Thyroid gland (tissue), 4 donors: ENCODE data around the gene MAST4. TPM values are rescaled to one million over a fixed set of nuclear protein-coding genes. Genes with fewer than 3 reads are reported as not detected.

Experiments used
- DNase-seq, 2 donors: peaks; one replicate each; pipeline ENCODE4 v3.0.0-alpha.2; 2019
- H3K27ac ChIP-seq, 3 donors: fragments of 200-600 bp; sonication (generic); 1 replicate in 2 of 3; 2 replicates in 1 of 3; pipeline ENCODE4 v1.5.1; 2016 to 2019; ENCODE audit warnings: mild to moderate bottlenecking in 1 of 3, moderate library complexity in 1 of 3
- H3K27me3 ChIP-seq: fragments of 200-600 bp; sonication (generic); one replicate; pipeline ENCODE4 v1.5.1; 2019
- H3K36me3 ChIP-seq, 2 donors: fragments of 200-600 bp; sonication (generic); one replicate each; pipeline ENCODE4 v1.5.1; 2016 to 2019
- H3K4me1 ChIP-seq, 2 donors: fragments of 200-600 bp; sonication (generic); one replicate each; pipeline ENCODE4 v1.5.1; 2017 to 2019
- H3K4me3 ChIP-seq, 3 donors: fragments of 200-600 bp; sonication (generic); replicated peaks in 1 of 3; 1 replicate in 2 of 3; 2 replicates in 1 of 3; pipeline ENCODE4 v1.5.1; 2016; ENCODE audit warnings: mild to moderate bottlenecking in 1 of 3
- H3K9me3 ChIP-seq: fragments of 200-600 bp; sonication (generic); one replicate; pipeline ENCODE4 v1.5.1; 2017
- POLR2A ChIP-seq, 2 donors: fragments of 450-650 bp; IDR thresholded peaks; one replicate each; pipeline ENCODE4 v1.6.1; 2017; ENCODE audit warnings: antibody characterized with exemption in 2 of 2, mild to moderate bottlenecking in 2 of 2, moderate library complexity in 1 of 2
- WGBS, 2 donors: methylation state at CpG; one replicate each; pipeline ENCODE4 v1.1.5; 2017; 5-methylcytosine and 5-hydroxymethylcytosine counted together
- intact Hi-C: fragments of 100-400 bp; cut with DNase I; formaldehyde crosslinking; loops from one replicate; pipeline ENCODE4 v1.15.1; 2023
- total RNA-seq, 4 donors: library from RNA; depleted of rRNA; stranded (reverse); fragments of >200 nt; gene quantifications; one replicate each; pipeline ENCODE4 v1.2.3, GENCODE V29; 2016
- TF ChIP-seq, protein P1 (sequence below), 6 experiments: fragments of 200-600 bp in 3 of 6; fragments of 450-650 bp in 3 of 6; sonication (generic) in 3 of 6; IDR thresholded peaks; one replicate each; pipeline ENCODE4 v1.5.1; 2016 to 2019; ENCODE audit warnings: antibody characterized with exemption in 6 of 6, mild to moderate bottlenecking in 2 of 6, inconsistent platforms in 1 of 6, moderate library complexity in 1 of 6

MAST4 gene
- total RNA-seq, 4 donors from 2014 or later = 20.2 to 38.3 (median 24.4) TPM

DNA sequence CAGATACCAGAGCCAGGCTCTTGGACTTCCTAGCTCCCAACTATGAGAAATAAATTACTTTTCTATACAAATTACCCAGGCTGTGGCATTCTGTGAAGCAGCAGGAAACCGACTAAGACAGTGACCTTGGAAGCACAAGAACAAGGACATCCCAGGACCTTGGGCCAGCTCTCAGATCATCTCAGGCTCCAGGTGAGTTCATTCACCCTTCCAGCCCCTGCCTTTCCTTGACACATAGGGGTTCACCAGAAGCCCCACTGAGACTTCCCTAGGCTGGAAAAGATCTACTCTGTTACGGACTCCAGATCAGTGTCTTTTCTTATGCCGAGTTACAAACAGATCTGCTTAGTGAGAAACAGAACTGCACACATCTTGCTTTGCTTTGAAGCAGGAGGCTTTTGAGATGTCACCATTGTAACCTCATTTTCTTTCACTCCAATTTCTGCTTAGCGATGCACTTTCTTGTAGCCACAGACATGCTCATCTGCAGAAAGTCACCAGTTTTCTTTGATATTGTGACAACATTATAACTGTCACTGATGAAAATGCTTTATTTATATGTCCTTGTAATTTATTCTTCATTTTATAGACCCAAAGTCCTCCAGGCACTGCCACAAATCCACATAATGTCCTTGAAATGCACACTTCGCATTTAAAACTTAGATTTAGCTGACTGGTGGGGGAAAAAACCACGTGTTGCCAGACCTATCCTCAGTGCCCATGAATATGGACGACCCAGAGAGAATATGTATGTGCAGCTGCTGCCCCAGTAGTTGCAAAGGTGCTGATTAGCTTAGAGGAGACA is 592.3 kb downstream of the MAST4 start:
- no peak for TF ChIP-seq POLR2A (IDR thresholded peaks at IDR 0.05)
- TF ChIP-seq, protein P1, sequence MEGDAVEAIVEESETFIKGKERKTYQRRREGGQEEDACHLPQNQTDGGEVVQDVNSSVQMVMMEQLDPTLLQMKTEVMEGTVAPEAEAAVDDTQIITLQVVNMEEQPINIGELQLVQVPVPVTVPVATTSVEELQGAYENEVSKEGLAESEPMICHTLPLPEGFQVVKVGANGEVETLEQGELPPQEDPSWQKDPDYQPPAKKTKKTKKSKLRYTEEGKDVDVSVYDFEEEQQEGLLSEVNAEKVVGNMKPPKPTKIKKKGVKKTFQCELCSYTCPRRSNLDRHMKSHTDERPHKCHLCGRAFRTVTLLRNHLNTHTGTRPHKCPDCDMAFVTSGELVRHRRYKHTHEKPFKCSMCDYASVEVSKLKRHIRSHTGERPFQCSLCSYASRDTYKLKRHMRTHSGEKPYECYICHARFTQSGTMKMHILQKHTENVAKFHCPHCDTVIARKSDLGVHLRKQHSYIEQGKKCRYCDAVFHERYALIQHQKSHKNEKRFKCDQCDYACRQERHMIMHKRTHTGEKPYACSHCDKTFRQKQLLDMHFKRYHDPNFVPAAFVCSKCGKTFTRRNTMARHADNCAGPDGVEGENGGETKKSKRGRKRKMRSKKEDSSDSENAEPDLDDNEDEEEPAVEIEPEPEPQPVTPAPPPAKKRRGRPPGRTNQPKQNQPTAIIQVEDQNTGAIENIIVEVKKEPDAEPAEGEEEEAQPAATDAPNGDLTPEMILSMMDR (IDR thresholded peaks at IDR 0.05) = no peak
- Histone ChIP-seq H3K4me3 (no peak overlapping the region), H3K4me1 (peaks cover 7 to 9% of the 10 kb centered on the region in 2 donors), H3K27ac (no peak overlapping the region), H3K27me3 (no peaks in the 10 kb centered on the region), H3K36me3 (no peaks in the 10 kb centered on the region), H3K9me3 (no peaks in the 10 kb centered on the region)
- 91 to 92% methylated on average over 7 of the region's 7 CpGs for WGBS, 2 donors
- DNase-seq = no peak
- intact Hi-C loops = no loop called here

DNA sequence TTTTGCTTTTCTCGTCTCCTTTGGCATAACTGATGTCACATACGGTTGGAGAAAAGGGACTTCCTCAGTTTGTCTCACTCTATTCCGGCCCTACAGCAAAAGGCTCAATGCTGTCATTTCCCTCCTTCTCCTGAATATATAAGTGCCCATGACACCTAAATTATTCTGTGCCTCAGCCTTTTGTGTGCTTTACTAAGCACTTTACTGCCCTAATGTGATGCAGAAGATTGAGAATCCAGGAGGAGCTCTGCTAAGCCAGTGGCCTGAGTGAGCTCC is 592.8 kb downstream of the MAST4 start:
- no peak for DNase-seq
- WGBS, 2 donors = 91 to 92% methylated on average over 3 of the region's 3 CpGs
- Histone ChIP-seq H3K4me1 (peaks cover 9 to 15% of the 10 kb centered on the region in 2 donors), H3K27ac (no peak overlapping the region), H3K36me3 (no peaks in the 10 kb centered on the region), H3K9me3 (no peaks in the 10 kb centered on the region), H3K27me3 (no peaks in the 10 kb centered on the region), H3K4me3 (no peak overlapping the region)
- intact Hi-C loops = no loop called here
- no peak for TF ChIP-seq POLR2A (IDR thresholded peaks at IDR 0.05)
- TF ChIP-seq, protein P1 (IDR thresholded peaks at IDR 0.05) = no peak

DNA sequence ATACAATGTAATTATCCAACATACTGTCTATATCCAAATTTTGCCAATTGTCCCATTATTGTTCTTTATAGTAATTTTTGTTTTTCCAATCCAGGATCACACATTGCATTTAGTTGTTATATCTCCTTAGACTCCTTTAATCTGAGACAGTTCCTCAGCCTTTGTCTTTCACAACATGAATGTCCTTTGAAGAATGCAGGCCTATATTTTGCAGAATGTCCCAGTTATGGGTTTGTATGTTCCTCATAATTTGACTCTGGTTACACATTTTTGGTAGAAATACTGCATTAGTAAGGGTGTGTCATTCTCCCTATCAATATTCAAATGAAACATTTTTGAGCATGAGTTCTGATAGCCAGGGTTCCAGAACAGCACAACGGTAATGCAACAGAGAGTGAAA is 593.7 kb downstream of the MAST4 start:
- H3K9me3 ChIP-seq = no peaks in the 10 kb centered on the region

DNA sequence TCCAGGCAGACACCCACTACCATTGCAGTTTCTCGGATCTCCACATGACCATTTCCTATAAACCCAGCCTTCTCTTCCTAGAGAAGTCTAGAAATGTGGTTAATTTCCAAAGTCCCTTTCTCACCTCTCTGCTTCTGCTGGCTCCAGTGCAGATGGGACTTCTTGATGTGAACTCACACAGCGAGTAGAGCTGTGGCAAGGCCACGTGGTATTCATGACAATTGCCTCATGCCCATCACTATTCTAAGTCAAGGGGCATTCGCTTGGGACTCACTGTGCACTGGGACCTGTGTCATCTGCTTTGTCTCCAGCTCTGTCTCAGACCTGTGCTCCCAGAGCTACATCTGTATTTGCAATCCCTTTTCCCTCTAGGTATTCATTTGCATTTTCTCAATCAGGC is 594.2 kb downstream of the MAST4 start:
- no peaks in the 10 kb centered on the region for H3K36me3 ChIP-seq
- peaks cover 9 to 15% of the 10 kb centered on the region in 2 donors for H3K4me1 ChIP-seq
- DNase-seq = no peak
- 92 to 94% methylated on average over 4 of the region's 4 CpGs for WGBS, 2 donors
- TF ChIP-seq POLR2A (IDR thresholded peaks at IDR 0.05) = no peak
- TF ChIP-seq, protein P1 (IDR thresholded peaks at IDR 0.05) = no peak
- H3K4me3 ChIP-seq = no peak overlapping the region
- intact Hi-C loops = no loop called here
- H3K27ac ChIP-seq = no peak overlapping the region
- no peaks in the 10 kb centered on the region for H3K27me3 ChIP-seq
- no peaks in the 10 kb centered on the region for H3K9me3 ChIP-seq

More for the DNA sequence above, 593.7 kb downstream of the MAST4 start:
- no peak overlapping the region for H3K4me3 ChIP-seq
- DNase-seq = no peak
- TF ChIP-seq POLR2A (IDR thresholded peaks at IDR 0.05) = no peak
- TF ChIP-seq, protein P1 (IDR thresholded peaks at IDR 0.05) = no peak
- H3K27ac ChIP-seq = no peak overlapping the region
- H3K36me3 ChIP-seq = no peaks in the 10 kb centered on the region
- peaks cover 9 to 15% of the 10 kb centered on the region in 2 donors for H3K4me1 ChIP-seq
- no peaks in the 10 kb centered on the region for H3K27me3 ChIP-seq
- WGBS, 2 donors = 100% methylated on average over 1 of the region's 1 CpG
- intact Hi-C loops = no loop called here

DNA sequence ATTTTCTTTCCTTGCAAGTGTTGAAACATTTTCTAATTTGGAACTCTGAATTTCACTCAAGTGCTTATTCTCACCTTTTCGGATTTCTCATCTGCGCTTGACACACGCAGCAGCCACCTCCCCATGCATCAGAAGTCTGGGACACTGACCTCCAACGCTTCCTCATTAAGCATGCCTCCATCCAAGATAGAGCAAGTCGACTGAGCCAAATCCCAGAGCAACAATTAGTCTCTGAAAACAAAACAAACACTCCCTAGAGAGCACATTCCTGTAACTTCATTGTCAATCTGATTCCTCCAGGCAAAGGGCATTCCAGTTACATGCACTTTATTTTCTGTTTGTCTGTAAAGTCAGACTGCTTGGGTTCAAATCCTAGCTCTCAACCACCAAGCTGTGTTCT is 594.7 kb downstream of the MAST4 start:
- Histone ChIP-seq H3K4me3 (no peak overlapping the region), H3K27ac (no peak overlapping the region), H3K4me1 (peaks cover 9 to 16% of the 10 kb centered on the region in 2 donors), H3K27me3 (no peaks in the 10 kb centered on the region), H3K9me3 (no peaks in the 10 kb centered on the region), H3K36me3 (no peaks in the 10 kb centered on the region)
- TF ChIP-seq POLR2A (IDR thresholded peaks at IDR 0.05) = no peak
- TF ChIP-seq, protein P1 (IDR thresholded peaks at IDR 0.05) = no peak
- intact Hi-C loops = no loop called here
- 70 to 71% methylated on average over 5 of the region's 5 CpGs for WGBS, 2 donors
- DNase-seq = no peak
